Fibroblast of pulmonary artery (primary cell): ENCODE results near the gene COL4A2.

Experiments
- DNase-seq: peaks from one replicate; pipeline ENCODE4 v3.0.0-alpha.2; 2010; ENCODE audit warnings: low read depth
- H3K4me3 ChIP-seq: replicated peaks from 2 replicates; pipeline ENCODE4 v1.5.1; 2011; ENCODE audit warnings: low read depth, mild to moderate bottlenecking, control low read depth, low read length, moderate library complexity
- CTCF ChIP-seq: IDR thresholded peaks from 2 replicates; pipeline ENCODE4 v1.5.1; 2011; ENCODE audit warnings: mild to moderate bottlenecking, control low read depth, low read length, inconsistent platforms; ENCODE audit errors: missing control alignments

The COL4A2 gene

DNA sequence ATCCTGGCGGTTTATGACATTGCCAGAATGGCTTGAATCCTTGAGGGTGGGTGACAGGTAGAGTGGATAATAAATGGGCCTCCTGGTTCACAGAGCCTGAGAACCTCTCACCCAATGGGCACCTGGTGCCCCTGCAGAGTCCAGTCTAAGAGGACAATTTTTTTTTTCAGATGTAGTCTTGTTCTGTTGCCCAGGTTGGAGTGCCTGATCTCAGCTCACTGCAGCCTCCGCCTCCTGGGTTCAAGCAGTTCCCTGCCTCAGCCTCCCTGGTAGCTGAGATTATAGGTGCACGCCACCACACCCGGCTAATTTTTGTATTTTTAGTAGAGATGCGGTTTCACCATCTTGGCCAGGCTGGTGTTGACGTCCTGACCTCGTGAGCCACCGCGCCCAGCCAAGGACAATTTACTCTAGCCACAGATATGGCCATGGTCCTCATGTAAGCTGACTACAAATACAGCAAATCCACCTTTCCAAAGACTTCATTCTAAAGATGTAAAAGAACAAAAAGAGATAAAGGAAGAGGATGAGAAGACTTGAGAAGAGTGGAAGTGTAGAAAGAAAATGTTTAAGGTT lies 33.0 kb downstream of the COL4A2 start:
- TF ChIP-seq CTCF = no peak
- H3K4me3 ChIP-seq = no peak overlapping the region
- no peak for DNase-seq

DNA sequence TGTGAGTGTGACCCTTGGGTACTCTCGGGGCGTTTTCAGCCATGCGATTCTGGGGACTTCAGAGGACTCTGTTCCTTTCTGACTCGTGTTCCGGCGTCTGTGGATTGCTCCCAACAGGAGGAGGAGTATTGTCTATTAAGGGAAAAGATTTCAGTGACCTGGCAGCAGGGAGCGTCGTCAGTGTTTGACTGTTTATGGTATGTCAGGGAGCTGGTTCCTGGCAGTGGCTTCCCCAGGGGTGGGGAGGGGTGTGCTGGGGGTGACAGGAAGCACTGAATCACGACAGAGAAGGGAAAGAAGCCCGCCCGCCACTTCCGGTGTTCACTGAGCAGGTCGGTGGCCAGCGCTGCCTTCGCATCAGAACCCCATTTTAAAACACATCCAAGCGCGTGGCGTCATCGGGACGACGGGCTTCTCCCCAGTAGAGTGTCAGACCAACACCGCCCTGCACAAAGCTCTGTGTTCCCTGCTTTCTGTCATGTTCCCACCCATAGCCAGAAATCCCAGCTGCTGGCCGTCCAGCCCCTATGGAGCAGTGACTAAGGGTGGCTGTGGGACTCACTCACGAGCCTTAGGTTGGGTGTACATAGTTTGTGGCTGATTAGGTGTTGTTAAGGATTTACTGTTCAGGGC lies 33.8 kb downstream of the COL4A2 start:
- TF ChIP-seq CTCF = no peak
- peak overlapping the region; percentile 27 for H3K4me3 ChIP-seq
- DNase-seq = peak; percentile 95

DNA sequence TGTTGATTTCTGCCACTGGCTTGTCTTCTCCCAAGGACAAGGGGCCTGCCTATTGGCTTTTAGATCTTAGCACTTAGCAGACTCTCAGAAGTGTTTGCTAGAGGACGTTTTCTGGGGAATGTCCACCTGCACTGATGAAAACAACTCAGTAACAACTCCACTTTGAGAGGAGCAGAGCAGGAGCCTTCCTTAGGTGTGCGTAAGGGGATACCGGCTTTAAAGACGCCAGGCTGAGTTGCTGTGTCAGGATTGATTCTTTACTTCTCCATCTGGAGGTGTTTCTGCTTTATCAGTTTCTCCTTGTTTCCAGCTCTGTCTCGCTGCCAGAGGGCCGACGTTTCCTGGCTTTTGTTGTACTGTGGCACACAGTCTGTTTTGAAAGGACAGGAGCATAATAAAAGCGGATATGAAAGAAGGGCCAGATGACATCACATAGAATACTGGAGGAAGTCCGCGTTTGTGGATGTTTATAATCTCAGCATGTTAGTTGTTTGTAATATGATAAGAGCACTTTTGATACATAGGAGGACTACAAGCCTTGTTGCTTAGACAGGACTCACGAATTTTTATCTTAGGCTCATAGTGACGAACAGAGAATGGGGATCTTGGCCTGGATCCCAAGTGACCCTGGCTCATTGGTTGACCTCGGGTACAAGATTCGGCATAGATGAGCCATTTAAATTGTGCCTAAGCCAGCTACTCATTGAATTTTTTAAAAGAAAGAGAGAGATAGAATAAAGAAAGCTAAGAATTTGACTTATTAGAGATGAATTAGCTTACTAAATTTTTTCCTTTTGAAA lies 34.6 kb downstream of the COL4A2 start:
- no peak for TF ChIP-seq CTCF
- peak; percentile 93 for DNase-seq
- H3K4me3 ChIP-seq = peak overlapping the region; percentile 27

DNA sequence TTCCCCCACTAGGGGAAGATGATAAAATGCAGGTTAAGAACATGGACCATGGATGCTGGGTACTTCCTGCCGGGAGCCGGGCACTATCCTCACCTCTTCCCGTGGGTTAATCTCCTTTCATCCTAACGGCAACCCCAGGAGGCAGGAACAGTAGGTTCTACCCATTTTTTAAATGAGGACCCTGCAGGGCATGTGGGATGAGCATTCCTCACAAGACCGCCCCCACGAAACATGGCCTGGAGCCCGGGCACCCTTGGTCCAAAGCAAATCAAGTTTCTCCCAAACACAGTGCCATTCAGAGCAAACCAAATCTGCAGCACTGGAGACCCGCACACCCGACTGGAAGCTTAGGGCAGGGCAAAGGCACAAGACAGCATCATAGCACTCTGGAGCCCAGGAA lies 35.4 kb downstream of the COL4A2 start:
- no peak overlapping the region for H3K4me3 ChIP-seq
- DNase-seq = no peak
- no peak for TF ChIP-seq CTCF

DNA sequence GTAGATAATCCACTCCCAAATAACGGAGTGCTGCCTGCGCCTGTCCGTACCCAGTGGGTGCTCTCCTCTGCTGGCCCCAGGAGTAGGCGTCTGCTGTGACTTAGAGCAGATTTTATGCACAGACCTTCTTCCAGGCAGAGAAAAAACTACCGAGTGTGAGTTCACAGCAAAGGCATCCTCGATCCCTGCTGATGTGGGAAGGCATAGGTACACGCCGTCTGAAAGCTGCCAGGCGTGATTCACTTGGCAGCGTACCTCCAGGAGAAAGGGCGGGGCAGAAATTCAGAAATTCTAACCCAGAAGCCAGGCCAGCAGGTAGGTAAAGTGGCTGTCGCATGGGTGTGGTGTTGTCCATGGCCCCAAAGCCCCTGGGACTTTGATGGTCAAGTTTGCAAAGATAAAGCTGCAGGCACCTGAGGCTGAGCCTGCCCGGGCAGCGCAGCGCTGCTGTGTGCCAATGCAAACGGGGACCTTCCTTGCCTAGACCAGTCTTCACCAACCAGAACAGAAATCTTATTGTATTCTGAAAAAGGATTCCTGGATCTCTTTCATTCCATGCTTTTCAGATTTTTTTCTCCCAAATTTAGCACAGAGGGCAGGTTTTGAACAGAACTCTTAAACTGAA lies 36.3 kb downstream of the COL4A2 start:
- H3K4me3 ChIP-seq = no peak overlapping the region
- no peak for TF ChIP-seq CTCF
- DNase-seq = no peak

DNA sequence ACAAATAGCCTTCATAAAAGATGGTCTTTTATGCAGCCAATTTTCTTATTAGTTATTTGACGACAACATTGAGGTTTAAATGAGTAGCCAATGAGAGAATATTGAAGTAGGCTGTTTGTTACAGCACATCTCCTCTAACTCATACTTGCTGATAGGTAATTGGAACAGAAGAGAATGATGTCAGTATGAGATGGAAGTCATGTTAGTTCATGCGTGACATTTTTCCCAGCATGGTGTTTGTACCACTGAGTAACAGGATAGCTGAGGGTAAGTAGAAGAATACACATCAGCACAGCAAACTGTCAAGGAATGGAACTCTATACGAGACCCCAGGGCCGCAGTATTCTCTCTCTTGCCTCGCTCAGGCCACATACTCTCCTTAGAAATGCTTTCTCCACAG lies 37.2 kb downstream of the COL4A2 start:
- no peak for DNase-seq
- no peak for TF ChIP-seq CTCF
- H3K4me3 ChIP-seq = no peak overlapping the region
